GM18499 (cell line): ENCODE data around the gene GSTCD.
"Not testable (repeated sequence)": the region's sequence is repeated elsewhere in the genome, so short reads cannot be mapped to it uniquely, and the experiment has no call there.

Experiments
- ATAC-seq: cut with Tn5 transposase; IDR thresholded peaks from one replicate; pipeline ENCODE4 v1.9.1; 2021; ENCODE audit warnings: moderate number of reproducible peaks; ENCODE audit not compliant: insufficient read depth, unreplicated experiment

The GSTCD gene

DNA sequence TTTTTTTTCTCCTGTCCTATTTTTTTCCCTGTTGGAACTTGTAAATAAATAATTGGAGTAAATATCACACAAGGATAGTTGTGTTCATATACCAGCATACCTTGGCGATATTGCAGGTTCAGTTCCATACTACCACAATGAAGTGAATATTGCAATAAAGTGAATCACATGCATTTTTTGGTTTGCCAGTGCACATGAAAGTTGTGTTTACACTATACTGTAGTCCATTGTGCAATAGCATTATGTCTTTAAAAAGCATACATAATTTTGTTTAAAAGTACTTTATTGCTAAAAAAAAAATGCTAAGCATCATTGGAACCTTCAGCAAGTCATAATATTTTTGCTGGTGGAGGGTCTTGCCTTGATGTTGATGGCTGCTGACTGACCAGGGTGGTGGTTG lies 88.6 kb downstream of the GSTCD start:
- no peak for ATAC-seq

DNA sequence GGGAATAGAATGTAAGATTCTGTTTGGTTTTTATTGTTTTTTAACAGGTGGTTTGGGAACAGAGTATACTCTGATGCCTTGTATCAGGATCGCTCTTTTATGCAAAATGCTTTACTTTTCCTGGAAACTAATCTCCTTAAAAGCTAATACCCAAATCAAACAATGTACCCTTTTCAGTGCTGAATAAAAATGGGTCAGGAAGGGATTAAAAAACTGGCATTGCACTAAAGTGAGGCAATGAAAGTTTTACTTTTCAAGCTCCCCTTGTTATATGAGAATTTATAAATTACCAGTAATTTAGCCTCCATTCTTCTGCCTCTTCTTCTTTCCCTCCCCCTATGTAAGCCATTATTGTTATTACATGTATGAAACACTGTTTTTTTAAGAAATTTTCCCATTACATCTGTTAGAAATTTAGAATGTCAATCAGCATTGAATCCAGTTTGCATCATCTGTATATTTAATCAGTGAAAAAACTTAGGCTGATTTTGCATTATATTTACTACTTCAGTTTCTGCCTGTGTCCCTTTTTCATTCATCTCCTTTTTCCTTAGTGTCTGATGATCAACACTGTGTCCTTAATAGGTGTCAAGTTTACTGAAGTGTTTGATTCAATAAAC lies 97.0 kb downstream of the GSTCD start:
- no peak for ATAC-seq

DNA sequence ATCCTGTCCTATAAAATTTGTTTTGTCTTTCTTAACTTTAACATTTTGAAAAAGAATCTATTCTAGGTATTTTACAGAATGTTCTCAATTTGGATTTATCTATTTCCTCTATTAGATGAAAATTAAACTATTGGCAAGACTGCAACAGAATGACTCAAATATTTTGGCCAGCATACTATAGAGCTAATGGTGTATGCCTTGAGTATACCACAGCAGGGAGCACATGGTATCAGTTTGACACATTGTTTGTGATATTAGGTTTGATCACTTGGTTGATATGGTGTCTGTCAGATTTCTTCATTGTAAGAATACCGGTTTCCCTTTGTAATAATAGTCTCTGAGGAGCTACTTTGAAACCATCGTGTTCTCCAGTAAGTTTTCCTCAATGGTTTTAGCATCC lies 98.9 kb downstream of the GSTCD start:
- ATAC-seq, result no peak

DNA sequence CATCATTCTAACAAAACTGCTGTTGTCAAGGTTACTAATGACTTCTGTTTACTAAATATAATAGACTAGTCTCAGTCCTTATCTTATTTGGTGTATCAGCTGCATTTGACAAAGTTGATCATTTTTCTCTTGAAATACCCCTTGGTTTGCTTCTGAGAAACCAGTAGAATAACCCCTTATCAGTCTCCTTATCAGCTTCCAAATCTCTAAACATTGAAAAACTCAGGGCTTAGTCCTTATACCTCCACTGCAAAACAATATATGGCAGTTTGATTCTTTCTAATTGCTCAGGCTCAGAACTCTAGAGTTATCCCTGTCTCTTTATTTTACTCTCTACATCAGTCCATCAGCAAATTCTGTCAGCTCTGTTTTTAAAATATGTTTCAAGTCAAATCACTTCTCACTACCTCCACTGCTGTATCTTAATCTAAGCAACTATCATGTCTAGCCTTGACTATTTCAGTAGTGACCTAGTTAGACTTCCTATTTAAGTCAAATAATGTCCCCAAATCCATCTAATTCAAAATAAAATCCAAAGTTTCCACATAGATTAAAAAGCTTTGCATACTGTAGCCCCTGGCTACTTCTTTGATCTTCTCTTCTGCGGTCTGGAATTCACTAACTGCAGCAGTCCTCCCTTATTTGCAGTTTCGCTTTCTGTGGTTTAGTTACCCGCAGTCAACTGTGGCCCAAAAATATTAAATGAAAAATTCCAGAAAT lies 99.6 kb downstream of the GSTCD start:
- ATAC-seq, result no peak

DNA sequence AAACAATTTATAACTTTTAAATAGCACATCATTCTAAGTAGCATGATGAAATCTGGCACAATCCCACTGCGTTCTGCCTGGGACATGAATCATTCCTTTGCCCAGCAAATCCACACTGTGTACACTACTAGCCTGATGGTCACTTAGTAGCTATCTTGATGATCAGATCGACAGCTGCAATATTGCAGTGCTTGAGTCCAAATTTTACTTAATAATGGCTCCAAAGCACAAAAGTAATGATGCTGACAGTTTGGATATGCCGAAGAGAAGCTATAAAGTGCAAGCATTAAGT lies 100.1 kb downstream of the GSTCD start:
- ATAC-seq, result no peak

DNA sequence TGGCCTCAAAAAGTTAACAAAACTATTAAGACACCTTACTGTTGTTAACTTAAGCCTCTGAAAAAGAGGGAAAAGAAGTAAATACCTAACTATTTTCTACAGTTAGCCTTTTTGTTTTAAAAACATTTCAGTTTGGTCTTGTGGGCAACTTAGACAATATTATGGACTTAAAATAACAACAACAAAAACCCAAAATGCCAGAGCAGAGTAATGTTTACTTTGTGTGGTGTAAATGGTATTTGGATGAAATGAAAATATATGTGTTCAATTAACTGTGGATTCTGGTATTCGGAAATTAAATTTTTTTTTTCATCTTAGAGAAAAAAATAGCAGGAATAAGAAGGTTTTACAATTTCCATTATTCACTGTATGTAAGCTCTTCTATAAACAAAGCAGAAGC lies 107.1 kb downstream of the GSTCD start:
- no peak for ATAC-seq

DNA sequence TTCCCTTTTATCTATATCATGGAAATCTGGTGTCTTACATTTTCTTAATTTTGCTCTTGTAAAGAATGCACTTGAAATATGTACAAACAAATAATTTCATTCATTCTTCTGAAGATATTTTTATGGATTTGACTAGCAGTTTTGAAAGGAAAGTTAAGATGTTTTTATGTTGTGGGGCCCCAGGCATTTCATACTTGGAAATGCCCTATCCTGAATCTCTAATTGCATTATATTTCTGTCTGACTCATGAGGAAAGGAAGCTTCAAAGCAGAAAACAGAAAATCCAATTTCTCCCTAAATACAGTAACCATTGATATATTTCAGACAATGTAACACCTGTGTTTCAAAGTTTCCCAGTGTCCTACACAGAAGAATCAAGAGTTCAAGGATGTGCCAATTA lies 113.5 kb downstream of the GSTCD start:
- ATAC-seq, result no peak

DNA sequence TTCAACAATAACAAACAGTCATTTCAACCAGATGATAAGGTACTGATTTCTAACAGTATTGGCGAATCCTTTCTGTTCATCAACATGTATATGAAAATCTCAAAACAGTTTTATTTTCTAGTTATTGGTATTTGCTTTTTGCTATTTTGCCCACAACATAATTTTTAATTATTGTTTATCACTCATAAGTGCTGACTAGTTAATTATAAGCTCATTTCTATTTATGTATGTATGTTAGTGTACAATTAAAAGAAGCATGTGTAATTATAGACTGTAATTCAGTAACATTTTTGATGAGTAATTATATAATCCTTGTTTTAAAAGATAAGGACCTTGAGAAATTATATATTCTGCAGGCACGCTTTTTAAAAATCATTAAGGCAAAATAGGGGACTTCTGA lies 119.5 kb downstream of the GSTCD start:
- ATAC-seq, result no peak

DNA sequence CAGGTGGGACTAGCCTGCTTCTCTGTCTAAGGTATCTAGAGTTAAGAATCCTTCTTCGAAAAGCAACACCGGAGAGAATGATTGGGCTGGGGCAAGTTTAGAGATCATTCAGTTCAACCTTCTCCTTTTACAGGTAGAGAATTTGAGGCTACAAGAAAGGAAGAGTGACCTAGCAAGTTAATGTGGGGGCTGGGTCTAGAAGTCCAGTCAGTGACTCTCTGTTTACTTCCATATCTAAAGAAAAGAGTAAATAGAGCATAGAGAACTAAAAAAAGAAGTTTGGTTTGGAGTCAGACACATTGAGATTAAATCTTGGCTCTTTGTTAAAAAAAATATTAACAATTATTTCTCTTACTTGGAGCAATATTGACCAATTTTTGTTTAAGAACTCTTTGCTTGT lies 122.6 kb downstream of the GSTCD start:
- ATAC-seq, result no peak

DNA sequence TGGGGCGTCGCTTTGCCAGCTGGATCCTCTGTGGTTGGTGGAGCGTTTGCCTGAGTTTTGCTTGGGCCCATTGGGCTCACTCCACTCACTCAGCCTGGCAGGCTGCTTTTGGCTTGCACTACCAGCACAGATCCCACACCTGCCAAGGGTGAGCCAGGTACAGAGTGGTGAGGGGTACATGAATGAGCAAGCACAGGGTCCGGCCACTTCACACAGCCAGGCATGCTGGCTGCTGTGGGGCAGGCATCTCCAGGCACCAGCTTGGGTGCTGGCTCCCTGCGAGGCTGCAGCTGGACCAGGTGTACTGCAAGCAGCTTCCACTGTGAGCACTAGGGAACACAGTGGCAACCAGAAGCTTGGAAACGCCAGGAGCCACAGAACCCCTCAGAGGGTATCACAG lies 126.6 kb downstream of the GSTCD start:
- no peak for ATAC-seq

DNA sequence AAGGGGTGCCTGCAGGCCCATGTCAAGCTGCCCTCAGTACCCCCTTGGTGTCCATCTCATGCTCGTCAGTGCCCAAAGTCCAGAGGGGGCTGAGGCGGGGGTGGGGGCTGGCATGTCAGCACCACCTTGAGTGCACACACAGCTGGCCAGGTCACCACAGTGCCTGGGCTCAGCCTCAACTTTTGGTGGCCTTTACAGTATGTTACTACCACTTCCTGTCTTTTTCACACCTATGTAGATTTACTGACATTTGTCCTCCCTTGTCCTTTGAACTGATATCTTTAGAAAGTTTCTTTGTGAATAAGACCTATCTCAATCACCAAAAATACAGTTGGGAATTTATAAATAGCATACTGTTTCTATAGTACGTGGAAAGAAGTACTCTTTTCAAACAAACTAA lies 128.0 kb downstream of the GSTCD start:
- no peak for ATAC-seq

DNA sequence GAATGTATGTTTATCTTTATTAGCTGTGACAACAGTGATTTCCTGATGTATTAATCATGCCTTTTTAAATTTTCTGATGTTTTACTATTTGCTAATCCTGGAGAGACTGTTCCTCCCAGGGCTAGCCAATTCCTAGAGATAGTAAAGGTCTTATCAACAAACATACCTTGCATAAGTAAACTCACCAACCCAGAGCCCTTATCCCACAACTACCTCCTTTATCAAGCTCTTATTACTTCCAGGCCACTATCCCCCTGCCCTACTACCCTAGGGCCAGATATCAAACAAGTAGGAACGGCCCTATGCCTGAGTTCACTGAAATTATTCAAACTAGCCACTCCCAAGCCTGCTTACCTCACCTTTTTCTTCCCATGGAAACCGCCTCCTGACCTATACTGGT lies 128.5 kb downstream of the GSTCD start:
- ATAC-seq, result no peak

DNA sequence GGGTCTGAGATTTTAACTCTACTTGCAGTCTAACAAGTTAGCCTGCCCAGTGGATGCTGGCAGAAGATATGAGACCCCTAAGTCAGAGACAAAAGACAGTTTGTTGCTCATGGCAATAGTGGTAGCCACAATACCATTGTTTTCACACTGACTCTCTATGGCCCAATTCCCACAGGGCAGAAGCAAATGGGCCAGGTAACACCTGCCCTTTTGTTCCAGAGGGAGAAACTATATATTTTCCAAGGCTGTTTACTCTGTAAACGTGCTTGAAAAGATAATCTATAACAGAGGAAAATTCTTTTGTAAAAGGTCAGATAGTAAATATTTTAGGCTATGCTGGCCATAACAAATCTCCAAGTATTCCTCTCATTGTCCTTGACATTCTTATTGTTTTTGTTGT lies 129.5 kb downstream of the GSTCD start:
- no peak for ATAC-seq

DNA sequence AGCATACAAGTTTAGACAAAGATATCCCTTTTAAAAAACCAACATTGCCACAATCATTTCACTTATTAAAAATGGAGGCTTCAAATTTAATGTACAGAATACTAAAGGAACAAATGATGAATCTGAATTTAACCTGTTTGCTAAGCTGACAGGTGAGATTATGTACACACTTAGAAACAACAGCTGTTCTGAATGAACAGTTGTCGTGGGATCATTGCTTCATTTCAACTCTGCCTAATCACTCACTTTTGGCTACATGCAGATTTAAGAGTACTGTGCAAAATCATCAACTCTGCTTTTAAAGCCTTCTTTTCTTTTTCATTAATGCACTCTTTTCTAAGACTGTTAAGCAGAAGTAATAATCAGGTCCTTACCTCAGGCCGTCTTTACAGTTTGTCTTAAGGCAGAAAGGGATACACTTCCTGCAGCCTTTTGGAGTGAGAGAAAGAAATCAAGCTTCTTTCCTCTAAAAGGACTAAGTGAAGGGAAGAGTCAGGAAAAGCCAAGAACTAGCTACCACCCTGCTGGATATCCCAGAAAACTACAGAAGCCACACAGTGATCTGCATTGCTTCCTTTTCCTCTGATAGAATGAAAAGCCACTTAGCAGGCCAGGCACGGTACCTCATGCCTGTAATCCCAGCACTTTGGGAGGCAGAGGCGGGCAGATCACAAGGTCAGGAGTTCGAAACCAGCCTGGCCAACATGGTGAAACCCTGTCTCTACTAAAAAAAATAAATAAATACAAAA lies 132.0 kb downstream of the GSTCD start:
- ATAC-seq, result no peak

DNA sequence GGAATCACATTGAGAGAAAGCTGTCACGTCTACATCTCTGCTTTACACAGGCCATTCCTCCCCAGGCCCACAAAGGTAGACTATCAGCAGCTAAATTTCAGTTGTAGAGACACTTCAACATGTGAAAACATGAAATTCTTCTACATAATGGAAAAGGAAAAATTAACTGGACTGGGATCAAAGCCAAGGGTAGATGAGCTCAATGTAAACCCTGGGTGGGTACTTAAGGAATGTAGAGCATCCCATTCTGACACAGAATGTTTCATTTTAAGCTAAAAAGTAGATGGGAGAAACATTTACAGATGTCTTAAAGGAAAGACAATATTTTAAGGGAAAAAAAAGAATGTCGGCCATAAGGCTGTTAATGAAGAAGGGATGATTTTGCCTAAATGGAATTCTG lies 135.4 kb downstream of the GSTCD start:
- no peak for ATAC-seq

DNA sequence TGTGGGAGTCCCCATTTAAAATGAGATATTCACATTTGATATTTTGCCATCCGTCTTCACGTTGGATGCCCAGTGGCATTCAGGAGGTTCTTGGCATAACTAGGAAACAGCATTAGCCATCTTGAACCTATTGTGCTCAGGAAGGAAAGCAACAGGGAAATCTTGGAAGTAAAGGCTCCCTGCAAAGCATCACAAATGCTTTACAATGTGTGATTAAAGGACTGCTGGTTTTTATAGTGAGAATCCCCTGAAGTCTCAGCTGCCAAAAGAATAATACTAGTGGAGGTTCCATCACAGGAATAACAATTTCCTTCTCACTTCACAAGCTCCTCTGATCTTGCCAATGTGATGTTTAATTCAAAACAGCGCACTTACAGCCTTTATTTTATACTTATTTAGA lies 137.0 kb downstream of the GSTCD start:
- ATAC-seq, result no peak

DNA sequence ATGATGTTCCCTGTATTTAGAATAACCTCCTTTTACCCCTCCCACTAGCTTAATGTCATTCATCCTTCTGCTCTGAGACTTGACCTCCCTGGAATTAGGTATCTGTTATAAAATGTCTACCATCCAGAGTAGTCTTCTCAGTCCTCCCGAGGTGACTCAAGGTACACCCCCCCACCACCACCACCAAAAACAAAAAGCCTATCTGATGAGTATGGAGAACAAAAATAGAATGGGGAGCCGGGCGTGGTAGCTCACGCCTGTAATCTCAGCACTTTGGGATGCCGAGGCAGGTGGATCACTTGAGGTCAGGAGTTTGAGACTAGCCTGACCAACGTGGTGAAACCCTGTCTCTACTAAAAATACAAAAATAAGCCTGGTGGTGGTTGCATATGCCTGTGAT lies 139.8 kb downstream of the GSTCD start:
- not testable (repeated sequence) for ATAC-seq

DNA sequence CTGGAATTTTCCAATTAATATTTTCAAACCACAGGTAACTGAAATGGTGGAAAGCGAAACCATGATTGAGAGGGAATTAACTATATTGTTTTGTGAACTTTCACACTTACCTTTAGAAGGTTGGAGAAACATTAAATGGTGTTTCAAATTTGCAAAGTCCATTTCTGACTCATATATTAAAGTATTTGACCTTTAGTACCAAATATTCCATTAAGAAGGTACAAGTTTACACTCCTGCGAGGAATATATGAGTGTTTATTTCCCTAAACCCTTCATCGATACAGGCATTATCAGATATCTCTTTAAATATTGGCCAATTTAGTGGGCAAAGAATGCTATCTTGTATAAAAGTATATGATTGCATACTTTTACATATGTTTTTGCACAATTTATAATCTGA lies 142.6 kb downstream of the GSTCD start:
- ATAC-seq, result no peak

DNA sequence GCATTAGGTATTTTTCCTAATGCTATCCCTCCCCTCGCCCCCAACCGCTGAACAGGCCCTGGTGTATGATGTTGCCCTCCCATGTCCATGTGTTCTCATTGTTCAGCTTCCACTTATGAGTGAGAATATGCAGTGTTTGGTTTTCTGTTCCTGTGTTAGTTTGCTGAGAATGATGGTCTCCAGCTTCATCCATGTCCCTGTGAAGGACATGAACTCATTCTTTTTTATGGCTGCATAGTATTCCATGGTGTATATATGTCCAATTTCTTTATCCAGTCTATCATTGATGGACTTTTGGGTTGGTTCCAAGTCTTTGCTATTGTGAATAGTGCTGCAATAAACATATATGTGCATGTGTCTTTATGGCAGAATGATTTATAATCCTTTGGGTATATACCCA lies 143.6 kb downstream of the GSTCD start:
- ATAC-seq, result not testable (repeated sequence)

DNA sequence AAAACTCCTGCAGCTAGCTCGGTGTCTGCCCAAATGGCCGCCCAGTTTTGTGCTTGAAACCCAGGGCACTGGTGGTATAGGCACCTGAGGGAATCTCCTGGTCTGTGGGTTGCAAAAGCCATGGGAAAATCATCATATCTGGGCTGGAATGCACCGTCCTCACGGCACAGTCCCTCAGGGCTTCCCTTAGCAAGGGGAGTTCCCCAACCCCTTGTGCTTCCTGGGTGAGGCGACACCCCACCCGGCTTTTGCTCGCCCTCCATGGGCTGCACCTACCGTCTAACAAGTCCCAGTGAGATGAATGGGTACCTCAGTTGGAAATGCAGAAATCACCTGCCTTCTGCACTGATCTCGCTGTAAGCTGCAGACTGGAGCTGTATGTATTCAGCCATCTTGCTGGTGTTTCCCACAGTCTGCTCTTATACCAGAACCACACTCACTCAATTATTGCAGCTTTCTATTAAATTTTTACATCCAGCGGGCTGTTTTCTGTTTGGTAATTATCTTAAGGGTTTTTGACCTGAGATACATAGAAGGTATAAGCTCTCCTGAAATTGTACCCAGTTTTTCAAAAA lies 150.0 kb downstream of the GSTCD start:
- no peak for ATAC-seq

DNA sequence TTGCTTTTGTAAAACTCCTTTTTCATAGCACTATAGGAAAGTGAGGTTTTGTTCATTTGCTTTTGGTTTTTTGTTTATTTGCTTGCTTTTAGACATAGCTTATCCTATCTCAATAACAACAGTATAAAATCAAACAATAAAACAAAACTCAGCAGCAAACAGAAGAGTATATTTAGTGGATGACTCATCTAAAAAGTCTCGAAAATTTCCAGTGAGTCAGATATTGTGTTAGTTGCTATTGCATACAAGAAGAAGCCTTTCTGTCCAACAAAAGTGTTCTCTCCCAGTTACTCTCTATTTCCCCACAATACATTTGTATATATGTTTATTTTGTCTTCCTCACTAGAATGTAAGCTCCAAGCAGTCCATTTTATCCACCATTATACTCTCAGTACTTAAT lies 150.6 kb downstream of the GSTCD start:
- ATAC-seq, result no peak

DNA sequence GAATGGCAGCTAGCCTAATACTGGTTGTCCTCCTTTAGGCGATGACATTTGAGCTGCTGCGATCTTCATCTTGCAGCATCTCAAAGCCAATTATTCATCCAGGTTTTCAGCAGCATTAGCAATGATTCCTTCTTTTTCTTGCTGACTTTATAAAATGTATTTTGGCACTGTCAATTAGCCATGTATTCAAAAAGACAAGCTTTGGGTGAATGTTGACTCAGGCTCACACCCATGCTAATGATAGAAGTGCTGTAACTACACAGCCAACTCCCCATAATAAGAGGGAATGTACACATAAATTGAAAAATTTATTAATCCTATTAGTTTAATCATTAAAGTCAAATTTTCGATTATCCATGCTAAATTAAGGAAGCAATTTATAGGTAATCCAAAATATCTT lies 162.4 kb downstream of the GSTCD start:
- no peak for ATAC-seq
